Activated CD8-positive, alpha-beta memory T cell treated with anti-CD3 and anti-CD28 coated beads, Interleukin-2, amount 50 U/mL, for 1 hour (primary cell): ENCODE results near the gene SYT7.

Experiments used
- DNase-seq: peaks from one replicate; pipeline ENCODE4 v3.0.0-alpha.2; 2020; ENCODE audit errors: extremely low read depth

The SYT7 gene

GRCh38 chr11:61554172-61554988 is 26.5 kb downstream of the SYT7 start:
- no peak for DNase-seq

DNA sequence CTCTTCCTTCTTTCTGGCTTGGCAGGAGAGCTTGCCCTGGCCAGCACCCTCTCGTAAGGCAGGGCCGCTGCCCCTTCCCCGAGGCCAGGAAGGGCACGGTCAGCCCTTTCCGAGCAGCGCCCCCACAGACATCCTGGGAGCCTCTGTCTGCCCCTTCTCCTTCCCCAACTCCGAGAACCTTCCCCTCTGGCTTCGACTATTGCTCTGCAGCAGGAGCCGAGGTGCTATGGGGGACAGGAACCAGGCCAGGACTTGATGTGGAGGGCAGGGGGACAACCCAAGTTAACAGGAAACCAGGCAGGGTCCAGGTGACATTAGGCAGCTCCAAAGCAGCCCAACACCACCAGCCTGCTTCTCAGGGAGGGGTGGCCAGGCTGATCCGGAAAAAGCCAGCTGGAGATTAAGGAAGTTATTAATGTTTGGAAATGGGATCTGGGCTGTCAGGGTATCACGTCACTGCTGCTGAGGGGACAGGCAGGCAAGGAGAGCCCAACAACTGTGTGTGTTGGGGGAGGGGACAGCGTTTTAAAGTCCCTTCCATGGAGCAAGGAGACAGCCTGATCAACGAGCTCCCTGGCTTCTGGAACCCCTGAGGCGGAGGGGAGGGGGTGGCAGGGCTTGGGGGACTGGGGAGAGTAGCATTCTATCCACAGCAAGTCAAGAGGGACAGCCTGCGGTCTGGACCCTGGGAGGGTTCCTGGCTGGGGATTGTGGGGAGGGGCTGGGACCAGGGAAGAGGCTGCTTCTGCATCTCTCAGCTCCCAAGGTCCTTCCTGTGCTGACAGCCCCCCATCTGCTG is 27.3 kb downstream of the SYT7 start:
- no peak for DNase-seq

DNA sequence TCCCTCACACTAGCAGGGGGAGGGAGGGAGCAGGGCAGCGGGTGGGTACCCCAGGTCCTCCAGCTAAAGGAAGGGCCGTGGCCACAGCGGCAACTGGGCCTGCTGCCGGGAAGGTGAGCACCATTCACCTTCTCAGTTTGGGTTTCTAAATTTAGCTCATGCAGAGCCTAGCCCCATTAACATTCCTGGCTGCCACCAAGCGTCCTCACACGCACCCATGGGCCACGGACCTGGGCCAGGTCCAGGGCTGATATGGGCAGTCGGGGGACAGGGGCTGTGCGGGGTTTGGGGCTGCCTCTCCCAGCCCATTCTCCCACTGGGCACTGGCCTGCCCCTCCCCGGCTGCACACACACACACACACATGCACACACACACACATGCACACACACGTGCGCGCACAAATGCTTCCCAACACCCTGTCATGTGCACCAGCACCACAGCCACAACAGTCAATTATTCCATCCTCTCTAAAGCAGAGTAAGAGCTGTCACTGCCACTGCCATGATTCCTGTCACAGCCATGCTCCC is 28.7 kb downstream of the SYT7 start:
- DNase-seq: no peak

- DNase-seq: no peak
Observed at GRCh38 chr11:61551634-61552033, 29.2 kb downstream of the SYT7 start.

- no peak for DNase-seq
Observed at GRCh38 chr11:61550665-61551227, 30.1 kb downstream of the SYT7 start.

DNA sequence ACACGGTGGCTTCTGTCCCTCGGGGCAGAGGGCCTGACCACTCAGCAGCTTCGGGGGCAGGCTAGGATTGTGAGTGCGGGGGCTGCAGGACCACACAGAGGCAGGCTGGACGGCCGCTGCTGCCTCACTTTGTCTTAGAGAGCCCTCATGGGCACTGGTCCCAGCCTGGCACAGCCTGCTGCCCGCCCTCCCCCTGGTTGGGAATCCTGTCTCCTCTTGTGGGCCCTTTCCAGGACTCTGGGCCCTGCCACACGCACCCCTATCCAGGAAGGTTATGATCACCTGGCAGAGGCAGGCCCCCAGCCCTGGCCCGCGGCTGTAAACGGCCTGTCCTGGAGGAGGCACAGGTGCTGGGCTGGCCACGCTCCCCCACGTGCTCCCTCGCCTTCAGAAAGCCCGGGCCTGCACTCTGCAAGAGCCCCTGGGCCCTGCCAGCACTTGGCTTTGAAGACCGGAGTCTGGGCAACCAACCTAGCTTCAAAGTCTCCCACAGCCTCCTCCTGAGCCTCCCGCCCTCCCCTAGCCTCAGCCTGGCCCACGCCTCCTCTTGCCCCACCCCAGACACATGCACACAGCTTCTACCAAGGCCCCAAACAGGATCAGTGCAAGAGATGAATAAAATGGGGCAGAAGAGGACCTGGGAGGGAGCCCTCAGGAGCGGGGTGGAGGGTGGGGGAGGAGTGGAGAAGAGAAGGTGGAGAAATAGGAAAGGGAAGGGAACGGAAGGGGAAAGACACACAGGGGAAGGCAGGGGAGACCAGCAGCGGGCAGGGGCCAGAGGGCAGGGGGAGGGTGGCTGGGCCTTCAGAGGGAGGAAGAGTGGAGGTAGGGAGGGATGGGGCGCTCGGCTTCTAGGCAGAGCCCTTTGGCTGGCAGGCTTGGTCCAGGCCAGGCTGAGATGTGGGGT is 31.0 kb downstream of the SYT7 start:
- no peak for DNase-seq

DNA sequence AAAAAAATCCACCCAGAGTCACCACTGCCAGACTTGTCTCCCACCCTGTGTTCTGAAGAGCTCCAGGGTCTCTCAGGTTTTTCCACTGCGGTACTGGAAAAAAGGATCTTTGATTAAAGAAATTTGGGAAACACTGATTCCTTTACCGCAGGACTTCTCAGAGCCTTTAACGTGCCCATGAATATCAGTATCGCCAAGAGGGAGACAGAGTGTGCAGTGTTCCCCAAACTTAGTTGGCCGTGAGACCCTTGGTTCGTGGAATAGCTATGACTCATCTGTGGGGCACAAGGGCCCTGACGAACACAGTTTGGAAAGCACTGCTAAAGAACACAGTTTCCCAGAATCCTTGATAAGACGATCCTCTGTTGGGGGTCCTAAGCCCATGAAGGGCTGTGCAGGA is 31.7 kb downstream of the SYT7 start:
- DNase-seq: no peak

DNA sequence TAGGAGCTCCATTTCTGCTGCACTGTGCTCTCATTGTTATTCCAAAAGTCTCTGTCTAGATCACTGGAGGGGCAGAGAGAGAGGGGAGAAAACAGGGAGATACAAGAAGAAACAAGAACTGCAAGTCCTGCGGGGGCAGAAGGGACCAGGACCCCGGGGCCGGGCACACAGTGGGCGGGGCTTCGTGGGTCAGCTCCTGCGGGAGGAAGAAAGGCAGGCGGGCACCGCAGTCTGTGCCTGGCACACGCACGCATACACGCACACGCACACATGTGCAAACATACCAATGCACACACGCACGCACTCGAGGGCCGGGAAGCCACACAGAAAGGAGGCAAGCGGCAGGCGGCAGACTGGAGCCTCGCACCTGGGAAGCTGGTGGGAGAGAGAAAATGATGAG is 33.6 kb downstream of the SYT7 start:
- DNase-seq: no peak

DNA sequence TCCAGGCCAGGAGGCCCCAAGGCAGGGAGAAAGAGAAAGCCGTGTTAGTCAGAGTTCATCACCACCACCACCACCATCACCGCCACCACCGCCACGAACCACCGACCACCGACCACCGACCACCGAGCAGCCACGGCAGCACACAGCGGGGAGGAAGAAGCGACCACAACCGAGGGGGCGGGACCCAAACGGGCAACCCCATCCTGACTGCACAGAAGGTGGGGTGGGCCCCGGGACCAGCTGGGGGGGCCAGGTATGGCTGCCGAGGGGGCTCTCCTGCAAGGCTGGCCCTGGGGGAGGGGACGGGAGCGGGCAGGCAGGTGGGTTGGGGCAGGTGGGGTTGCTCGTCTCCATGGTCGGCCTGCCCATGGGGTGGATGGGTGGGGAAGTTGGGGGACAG is 34.2 kb downstream of the SYT7 start:
- no peak for DNase-seq

DNA sequence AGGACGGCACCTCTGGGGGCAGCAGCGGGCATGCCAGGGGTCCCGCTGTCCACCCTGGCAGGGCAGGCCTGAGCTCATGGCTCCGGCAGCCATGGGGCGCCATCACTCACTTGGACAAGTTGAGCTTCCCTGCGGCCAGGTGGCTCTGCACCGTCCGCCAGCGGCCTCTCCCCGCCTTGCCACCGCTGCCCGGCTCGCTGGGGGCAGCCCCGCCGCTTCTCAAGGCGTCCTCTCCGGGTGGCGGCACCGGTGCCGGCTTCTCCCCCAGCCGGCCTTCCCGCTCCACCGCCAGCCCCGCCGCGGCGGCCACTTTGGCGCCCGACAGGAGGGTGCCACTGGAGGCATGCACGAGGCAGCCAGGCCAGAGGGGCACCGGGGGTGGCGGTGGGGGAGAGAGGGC is 35.0 kb downstream of the SYT7 start:
- no peak for DNase-seq

DNA sequence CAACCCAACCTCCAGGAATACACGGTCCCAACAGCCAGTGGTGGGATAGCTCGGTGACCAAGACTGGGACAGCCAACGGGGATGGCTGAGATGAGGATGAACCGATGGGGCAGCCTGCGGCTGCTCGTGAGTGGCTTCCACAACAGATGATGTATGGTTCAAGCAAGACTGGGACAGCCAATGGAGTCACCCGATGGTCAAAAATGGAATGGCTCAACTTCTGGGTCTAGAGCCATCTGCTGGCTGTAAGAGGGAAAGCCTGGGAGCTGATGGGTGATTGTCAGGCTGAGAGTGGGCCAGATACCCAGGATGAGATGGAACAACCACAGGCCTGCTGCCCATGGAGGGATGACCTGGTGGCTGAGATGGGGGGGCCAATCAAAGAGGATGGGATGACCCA is 35.5 kb downstream of the SYT7 start:
- DNase-seq: no peak

- no peak for DNase-seq
Observed at GRCh38 chr11:61544466-61544865, 36.4 kb downstream of the SYT7 start.

- no peak for DNase-seq
Observed at GRCh38 chr11:61543606-61544306, 37.1 kb downstream of the SYT7 start.

- no peak for DNase-seq
Observed at GRCh38 chr11:61542705-61543104, 38.2 kb downstream of the SYT7 start.

DNA sequence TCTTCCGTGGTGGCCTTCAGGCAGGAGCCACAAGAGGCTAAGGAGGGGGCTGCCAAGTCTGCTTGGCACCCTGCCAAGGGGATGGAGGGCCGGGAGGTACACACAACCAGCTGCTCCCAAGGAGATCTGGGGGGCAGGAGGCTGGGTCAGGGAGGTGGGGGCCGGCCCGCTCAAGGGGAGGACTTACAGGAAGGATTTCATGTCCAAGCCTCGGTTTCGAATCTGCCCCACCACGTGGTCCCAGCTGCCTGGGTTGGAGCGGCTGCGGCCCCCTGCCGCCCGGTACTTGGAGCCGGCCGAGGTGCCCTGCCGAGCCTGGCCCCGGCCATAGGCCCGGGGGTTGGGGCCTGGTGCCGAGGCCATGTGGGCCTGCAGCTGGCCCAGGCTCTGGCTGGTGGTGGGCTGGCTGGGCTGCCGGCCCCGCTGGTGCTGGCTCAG is 38.8 kb downstream of the SYT7 start:
- no peak for DNase-seq

DNA sequence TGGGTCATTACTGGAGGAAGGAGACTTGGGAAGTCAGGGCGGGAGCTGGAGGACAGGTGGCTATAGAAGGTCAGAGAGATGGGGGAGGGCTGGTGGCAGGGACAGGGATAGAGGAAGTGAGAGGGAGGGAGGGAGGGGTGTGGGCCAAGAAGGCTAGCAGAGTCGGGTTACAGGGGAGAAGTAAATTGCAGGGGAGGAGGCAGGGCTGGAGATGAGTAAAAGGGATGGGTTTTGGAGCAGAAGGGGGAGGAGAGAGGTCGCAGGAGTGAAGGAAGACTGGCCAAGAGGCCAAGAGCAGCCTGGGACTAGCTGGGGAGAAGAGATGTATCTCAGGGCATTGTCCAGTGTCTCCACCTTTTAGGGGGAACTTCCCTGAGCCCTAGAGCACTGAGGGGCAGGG is 39.3 kb downstream of the SYT7 start:
- DNase-seq: no peak

DNA sequence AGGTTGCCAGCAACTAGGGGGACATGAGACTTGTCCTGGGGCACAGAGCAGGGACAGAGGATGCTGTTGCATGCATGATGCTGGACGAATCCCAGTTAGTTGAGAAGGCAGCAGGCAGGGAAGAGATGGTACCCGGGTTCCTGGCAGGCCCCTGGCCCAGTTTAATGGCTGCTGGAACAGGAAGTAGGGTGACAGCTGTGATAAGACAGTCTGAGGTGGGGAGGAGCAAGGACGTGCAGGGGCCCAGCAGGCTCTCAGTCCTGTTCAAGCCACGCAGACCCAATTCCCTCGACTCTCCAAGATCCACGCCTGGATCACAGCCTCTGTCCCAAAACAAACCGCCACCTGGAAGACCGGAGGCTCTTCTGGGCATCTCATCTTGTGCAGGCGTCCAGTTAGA is 40.3 kb downstream of the SYT7 start:
- DNase-seq: no peak

DNA sequence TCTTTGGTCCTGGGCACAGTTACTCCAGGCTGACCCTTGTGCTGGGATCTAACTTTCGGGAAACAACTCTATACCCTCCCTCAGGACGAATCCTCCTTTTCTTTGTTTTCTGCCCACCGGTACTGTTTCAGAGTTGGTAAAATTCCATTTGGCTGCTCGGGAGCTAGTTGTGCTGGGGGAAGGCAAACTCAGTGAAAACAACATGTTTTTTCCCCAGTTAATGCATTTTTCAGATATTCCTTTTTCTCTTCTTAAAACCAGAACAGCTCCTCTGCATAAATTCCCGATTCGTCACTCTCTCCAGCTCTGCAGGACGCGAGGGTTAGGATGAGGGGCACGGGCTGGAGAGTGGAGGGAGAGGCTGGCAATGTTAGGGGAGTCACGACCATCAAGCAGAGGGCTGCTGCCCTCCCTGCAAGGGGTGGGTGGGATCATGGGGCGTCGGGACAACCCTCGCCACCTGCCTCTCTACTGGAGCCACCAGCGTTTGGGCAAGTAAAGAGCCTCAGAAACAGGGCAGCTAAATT is 41.0 kb downstream of the SYT7 start:
- DNase-seq: no peak

- DNase-seq: no peak
Observed at GRCh38 chr11:61539006-61539405, 41.9 kb downstream of the SYT7 start.

DNA sequence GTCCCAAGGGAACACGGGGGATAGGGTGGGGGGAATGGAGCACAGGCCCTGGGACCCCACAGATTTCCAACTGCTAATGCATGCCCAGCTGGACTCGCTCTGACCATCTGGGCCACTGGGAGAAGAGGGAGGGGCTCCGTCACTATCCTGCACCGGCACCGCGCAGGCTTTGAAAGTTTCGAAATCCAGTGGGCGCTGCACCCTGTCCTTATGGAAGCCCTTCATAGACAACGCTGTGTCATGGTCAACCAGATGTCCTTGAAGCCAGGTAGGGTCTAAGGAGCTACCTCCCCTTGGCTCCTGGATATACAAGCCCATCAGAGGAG is 42.3 kb downstream of the SYT7 start:
- no peak for DNase-seq

GRCh38 chr11:61537326-61537725 is 43.5 kb downstream of the SYT7 start:
- no peak for DNase-seq
